Thyroid gland (tissue), 4 donors: Measurements from ENCODE around the gene C8B. TPM values are rescaled to one million over a fixed set of nuclear protein-coding genes. Genes with fewer than 3 reads are reported as not detected.

Experiments used
- DNase-seq, 2 donors: peaks; one replicate each; pipeline ENCODE4 v3.0.0-alpha.2; 2019
- H3K27ac ChIP-seq, 3 donors: fragments of 200-600 bp; sonication (generic); 1 replicate in 2 of 3; 2 replicates in 1 of 3; pipeline ENCODE4 v1.5.1; 2016 to 2019; ENCODE audit warnings: mild to moderate bottlenecking in 1 of 3, moderate library complexity in 1 of 3
- H3K27me3 ChIP-seq: fragments of 200-600 bp; sonication (generic); one replicate; pipeline ENCODE4 v1.5.1; 2019
- H3K36me3 ChIP-seq, 2 donors: fragments of 200-600 bp; sonication (generic); one replicate each; pipeline ENCODE4 v1.5.1; 2016 to 2019
- H3K4me1 ChIP-seq, 2 donors: fragments of 200-600 bp; sonication (generic); one replicate each; pipeline ENCODE4 v1.5.1; 2017 to 2019
- H3K4me3 ChIP-seq, 3 donors: fragments of 200-600 bp; sonication (generic); replicated peaks in 1 of 3; 1 replicate in 2 of 3; 2 replicates in 1 of 3; pipeline ENCODE4 v1.5.1; 2016; ENCODE audit warnings: mild to moderate bottlenecking in 1 of 3
- H3K9me3 ChIP-seq: fragments of 200-600 bp; sonication (generic); one replicate; pipeline ENCODE4 v1.5.1; 2017
- POLR2A ChIP-seq, 2 donors: fragments of 450-650 bp; IDR thresholded peaks; one replicate each; pipeline ENCODE4 v1.6.1; 2017; ENCODE audit warnings: antibody characterized with exemption in 2 of 2, mild to moderate bottlenecking in 2 of 2, moderate library complexity in 1 of 2
- WGBS, 2 donors: methylation state at CpG; one replicate each; pipeline ENCODE4 v1.1.5; 2017; 5-methylcytosine and 5-hydroxymethylcytosine counted together
- intact Hi-C: fragments of 100-400 bp; cut with DNase I; formaldehyde crosslinking; loops from one replicate; pipeline ENCODE4 v1.15.1; 2023
- total RNA-seq, 4 donors: library from RNA; depleted of rRNA; stranded (reverse); fragments of >200 nt; gene quantifications; one replicate each; pipeline ENCODE4 v1.2.3, GENCODE V29; 2016
- TF ChIP-seq, protein P1 (sequence below), 6 experiments: fragments of 200-600 bp in 3 of 6; fragments of 450-650 bp in 3 of 6; sonication (generic) in 3 of 6; IDR thresholded peaks; one replicate each; pipeline ENCODE4 v1.5.1; 2016 to 2019; ENCODE audit warnings: antibody characterized with exemption in 6 of 6, mild to moderate bottlenecking in 2 of 6, inconsistent platforms in 1 of 6, moderate library complexity in 1 of 6

The C8B gene
- total RNA-seq, 4 donors from 2014 or later, result not detected

DNA sequence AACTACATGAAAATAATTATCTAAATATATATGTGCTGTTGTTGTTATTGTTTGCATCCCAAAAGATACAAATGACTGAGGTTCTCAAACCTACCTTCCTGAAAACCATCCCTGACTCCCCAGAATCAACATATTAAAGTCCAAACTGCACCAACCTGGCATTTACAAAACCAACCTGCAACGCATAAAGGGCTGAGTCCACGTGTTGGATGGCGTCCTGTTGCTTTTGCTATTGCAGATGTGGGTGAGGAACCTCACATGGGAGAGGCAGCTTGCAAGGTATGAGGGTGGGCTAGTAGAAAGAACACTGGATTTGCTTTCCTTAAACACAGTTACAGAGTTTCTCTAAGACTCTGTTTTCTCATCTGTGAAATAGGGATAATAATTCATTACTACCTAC lies 1.5 kb upstream of the C8B start:
- intact Hi-C loops, result loop anchor here (5.0 kb wide), 1 partner anchor 135 kb away; no protein-coding TSS in a partner anchor
- Histone ChIP-seq H3K27ac (no peak overlapping the region), H3K9me3 (no peaks in the 10 kb centered on the region), H3K4me3 (no peak overlapping the region), H3K4me1 (peaks cover 0 to 5% of the 10 kb centered on the region in 2 donors), H3K27me3 (no peaks in the 10 kb centered on the region), H3K36me3 (no peaks in the 10 kb centered on the region)
- WGBS, 2 donors, result 71 to 82% methylated on average over 3 of the region's 3 CpGs
- TF ChIP-seq, protein P1, sequence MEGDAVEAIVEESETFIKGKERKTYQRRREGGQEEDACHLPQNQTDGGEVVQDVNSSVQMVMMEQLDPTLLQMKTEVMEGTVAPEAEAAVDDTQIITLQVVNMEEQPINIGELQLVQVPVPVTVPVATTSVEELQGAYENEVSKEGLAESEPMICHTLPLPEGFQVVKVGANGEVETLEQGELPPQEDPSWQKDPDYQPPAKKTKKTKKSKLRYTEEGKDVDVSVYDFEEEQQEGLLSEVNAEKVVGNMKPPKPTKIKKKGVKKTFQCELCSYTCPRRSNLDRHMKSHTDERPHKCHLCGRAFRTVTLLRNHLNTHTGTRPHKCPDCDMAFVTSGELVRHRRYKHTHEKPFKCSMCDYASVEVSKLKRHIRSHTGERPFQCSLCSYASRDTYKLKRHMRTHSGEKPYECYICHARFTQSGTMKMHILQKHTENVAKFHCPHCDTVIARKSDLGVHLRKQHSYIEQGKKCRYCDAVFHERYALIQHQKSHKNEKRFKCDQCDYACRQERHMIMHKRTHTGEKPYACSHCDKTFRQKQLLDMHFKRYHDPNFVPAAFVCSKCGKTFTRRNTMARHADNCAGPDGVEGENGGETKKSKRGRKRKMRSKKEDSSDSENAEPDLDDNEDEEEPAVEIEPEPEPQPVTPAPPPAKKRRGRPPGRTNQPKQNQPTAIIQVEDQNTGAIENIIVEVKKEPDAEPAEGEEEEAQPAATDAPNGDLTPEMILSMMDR (IDR thresholded peaks at IDR 0.05), result no peak
- TF ChIP-seq POLR2A (IDR thresholded peaks at IDR 0.05), result no peak
- DNase-seq, result no peak

DNA sequence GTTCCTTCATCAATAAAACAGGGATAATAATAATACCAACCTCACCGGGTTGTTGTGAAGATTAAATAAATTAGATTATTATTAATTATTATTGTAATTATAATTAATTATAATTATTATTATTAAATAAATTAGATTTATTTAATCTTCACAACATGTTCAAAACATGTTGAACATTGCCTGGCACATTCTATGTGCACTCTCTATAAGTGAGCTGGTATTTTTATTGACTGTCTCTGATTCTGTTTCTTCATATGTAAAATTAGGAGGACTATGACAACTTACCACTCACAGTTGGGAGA lies 834 bp upstream of the C8B start:
- H3K27me3 ChIP-seq, result no peaks in the 10 kb centered on the region
- peaks cover 0 to 5% of the 10 kb centered on the region in 2 donors for H3K4me1 ChIP-seq
- no peaks in the 10 kb centered on the region for H3K36me3 ChIP-seq
- H3K27ac ChIP-seq, result no peak overlapping the region
- TF ChIP-seq, protein P1 (IDR thresholded peaks at IDR 0.05), result no peak
- TF ChIP-seq POLR2A (IDR thresholded peaks at IDR 0.05), result no peak
- DNase-seq, result no peak
- 91 to 95% methylated on average over 1 of the region's 1 CpG for WGBS, 2 donors
- H3K4me3 ChIP-seq, result no peak overlapping the region
- intact Hi-C loops, result loop anchor here (5.0 kb wide), 1 partner anchor 134 kb away; no protein-coding TSS in a partner anchor
- no peaks in the 10 kb centered on the region for H3K9me3 ChIP-seq

DNA sequence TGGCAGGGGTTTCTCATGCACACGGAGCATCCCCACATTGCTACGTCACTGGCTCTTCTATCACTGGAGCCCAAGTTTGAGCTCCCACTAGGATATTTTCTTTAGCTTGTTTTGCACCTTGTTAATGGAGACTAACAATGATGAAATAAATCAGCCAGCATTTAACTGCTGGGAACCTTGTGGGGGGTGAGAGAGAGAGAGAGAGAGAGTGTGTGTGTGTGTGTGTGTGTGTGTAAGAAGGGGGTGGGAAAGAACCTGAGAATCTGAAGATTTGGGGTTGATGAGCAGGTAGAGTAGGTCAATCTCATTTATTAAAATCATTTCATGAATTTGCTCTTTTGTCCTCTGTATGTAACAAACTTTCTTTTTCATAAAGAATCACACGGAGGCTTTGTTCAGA lies 624 bp downstream of the C8B start:
- no peaks in the 10 kb centered on the region for H3K36me3 ChIP-seq
- H3K27me3 ChIP-seq, result no peaks in the 10 kb centered on the region
- intact Hi-C loops, result loop anchor here (5.0 kb wide), 1 partner anchor 133 kb away; no protein-coding TSS in a partner anchor
- DNase-seq, result no peak
- peaks cover 0 to 5% of the 10 kb centered on the region in 2 donors for H3K4me1 ChIP-seq
- no peaks in the 10 kb centered on the region for H3K9me3 ChIP-seq
- WGBS, 2 donors, result 82 to 89% methylated on average over 3 of the region's 3 CpGs
- no peak overlapping the region for H3K27ac ChIP-seq
- TF ChIP-seq, protein P1 (IDR thresholded peaks at IDR 0.05), result no peak
- no peak for TF ChIP-seq POLR2A (IDR thresholded peaks at IDR 0.05)
- no peak overlapping the region for H3K4me3 ChIP-seq

DNA sequence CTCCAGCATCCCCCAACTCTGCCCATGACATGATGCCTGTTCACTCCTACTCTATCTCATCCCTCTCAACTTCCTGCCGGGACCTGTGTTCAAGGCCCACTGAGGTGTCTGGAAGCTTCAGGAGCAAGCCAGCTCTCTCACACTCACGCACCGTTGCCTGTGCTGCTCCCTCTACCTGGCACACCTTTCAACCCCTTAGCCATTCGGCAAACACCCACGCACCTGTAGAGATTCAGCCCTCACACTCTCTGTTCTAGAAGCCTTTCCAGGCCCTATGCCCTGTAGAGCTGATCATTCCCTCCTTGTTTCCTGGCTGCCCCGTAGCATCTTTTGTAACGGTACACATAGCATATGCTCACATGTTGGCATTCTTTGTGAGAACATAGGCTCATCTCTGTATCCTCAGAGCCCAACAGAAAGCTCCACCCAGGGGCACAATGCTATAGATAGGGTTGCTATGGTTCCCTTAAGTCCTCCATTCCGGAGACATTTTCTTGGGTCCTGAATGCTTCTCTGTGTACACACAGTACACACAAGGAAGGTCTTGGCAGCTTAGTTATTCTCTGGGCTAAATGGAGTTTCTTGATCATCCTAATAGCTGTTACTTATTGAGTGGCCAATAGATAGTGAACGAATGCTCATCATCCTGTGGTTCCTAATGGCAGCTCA lies 1.3 kb downstream of the C8B start:
- WGBS, 2 donors, result 87 to 93% methylated on average over 9 of the region's 9 CpGs
- intact Hi-C loops, result loop anchor here (5.0 kb wide), 1 partner anchor 132 kb away; no protein-coding TSS in a partner anchor
- DNase-seq, result no peak
- H3K36me3 ChIP-seq, result no peaks in the 10 kb centered on the region
- no peaks in the 10 kb centered on the region for H3K27me3 ChIP-seq
- H3K4me1 ChIP-seq, result peaks cover 0 to 5% of the 10 kb centered on the region in 2 donors
- no peak for TF ChIP-seq POLR2A (IDR thresholded peaks at IDR 0.05)
- TF ChIP-seq, protein P1 (IDR thresholded peaks at IDR 0.05), result no peak
- H3K27ac ChIP-seq, result no peak overlapping the region
- H3K9me3 ChIP-seq, result no peaks in the 10 kb centered on the region
- no peak overlapping the region for H3K4me3 ChIP-seq

DNA sequence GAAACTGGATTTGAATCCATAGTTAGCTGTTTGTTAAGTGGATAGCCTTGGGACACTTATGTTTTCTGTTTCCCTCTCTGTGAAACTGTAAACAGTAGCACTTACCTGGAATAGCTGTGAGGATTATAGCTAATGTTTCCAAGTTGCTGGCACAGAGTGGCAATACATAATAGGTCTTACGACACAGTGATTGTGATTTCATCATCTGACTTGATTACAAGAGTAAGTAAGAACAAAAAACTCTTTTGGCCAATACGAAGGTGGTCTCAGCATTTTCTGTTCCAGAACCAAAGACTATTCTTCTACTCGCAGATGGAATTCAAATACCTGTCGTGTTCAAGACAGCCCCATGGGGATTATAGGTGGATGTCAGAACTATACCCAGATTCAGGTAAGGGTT lies 2.1 kb downstream of the C8B start:
- no peak for DNase-seq
- 88 to 89% methylated on average over 4 of the region's 4 CpGs for WGBS, 2 donors
- no peak for TF ChIP-seq POLR2A (IDR thresholded peaks at IDR 0.05)
- TF ChIP-seq, protein P1 (IDR thresholded peaks at IDR 0.05), result no peak
- intact Hi-C loops, result no loop called here
- Histone ChIP-seq H3K27me3 (no peaks in the 10 kb centered on the region), H3K36me3 (no peaks in the 10 kb centered on the region), H3K4me3 (no peak overlapping the region), H3K4me1 (peaks cover 0 to 5% of the 10 kb centered on the region in 2 donors), H3K9me3 (no peaks in the 10 kb centered on the region), H3K27ac (no peak overlapping the region)
